ENCODE measurements around the gene GDAP1L1.

The GDAP1L1 gene

GRCh38 chr20:44241796-44242195 lies 5.3 kb upstream of the GDAP1L1 start:
- no peak for DNase-seq
- in situ Hi-C loops (cut with MboI; ENCODE audit: low pct_unique_long_range_greater_than_20kb, low sequenced_read_pairs) = no loop called here

GRCh38 chr20:44245977-44246376 lies 1.1 kb upstream of the GDAP1L1 start:
- in situ Hi-C loops (cut with MboI; ENCODE audit: low pct_unique_long_range_greater_than_20kb, low sequenced_read_pairs) = no loop called here
- no peak for DNase-seq

GRCh38 chr20:44247586-44248409 lies 690 bp downstream of the GDAP1L1 start:
- in situ Hi-C loops (cut with MboI; ENCODE audit: low pct_unique_long_range_greater_than_20kb, low sequenced_read_pairs) = no loop called here
- DNase-seq = peak; percentile 43

GRCh38 chr20:44248410-44248759 lies 1.3 kb downstream of the GDAP1L1 start:
- peak; percentile 3 for DNase-seq
- in situ Hi-C loops (cut with MboI; ENCODE audit: low pct_unique_long_range_greater_than_20kb, low sequenced_read_pairs) = no loop called here

- in situ Hi-C loops (cut with MboI; ENCODE audit: low pct_unique_long_range_greater_than_20kb, low sequenced_read_pairs) = no loop called here
- DNase-seq = no peak
Measured at GRCh38 chr20:44251284-44251683, 4.2 kb downstream of the GDAP1L1 start.

GRCh38 chr20:44253528-44253927 lies 6.4 kb downstream of the GDAP1L1 start:
- DNase-seq = no peak
- in situ Hi-C loops (cut with MboI; ENCODE audit: low pct_unique_long_range_greater_than_20kb, low sequenced_read_pairs) = no loop called here

GRCh38 chr20:44254073-44254472 lies 7.0 kb downstream of the GDAP1L1 start:
- no peak for DNase-seq
- in situ Hi-C loops (cut with MboI; ENCODE audit: low pct_unique_long_range_greater_than_20kb, low sequenced_read_pairs) = no loop called here

GRCh38 chr20:44255942-44256341 lies 8.8 kb downstream of the GDAP1L1 start:
- no peak for DNase-seq
- in situ Hi-C loops (cut with MboI; ENCODE audit: low pct_unique_long_range_greater_than_20kb, low sequenced_read_pairs) = no loop called here

GRCh38 chr20:44256961-44257360 lies 9.9 kb downstream of the GDAP1L1 start:
- in situ Hi-C loops (cut with MboI; ENCODE audit: low pct_unique_long_range_greater_than_20kb, low sequenced_read_pairs) = no loop called here
- no peak for DNase-seq

GRCh38 chr20:44258226-44258890 lies 11.2 kb downstream of the GDAP1L1 start:
- in situ Hi-C loops (cut with MboI; ENCODE audit: low pct_unique_long_range_greater_than_20kb, low sequenced_read_pairs) = no loop called here
- DNase-seq = no peak

- DNase-seq = peak; percentile 28
- in situ Hi-C loops (cut with MboI; ENCODE audit: low pct_unique_long_range_greater_than_20kb, low sequenced_read_pairs) = no loop called here
Measured at GRCh38 chr20:44264287-44264686, 17.2 kb downstream of the GDAP1L1 start.

- no peak for DNase-seq
- in situ Hi-C loops (cut with MboI; ENCODE audit: low pct_unique_long_range_greater_than_20kb, low sequenced_read_pairs) = no loop called here
Measured at GRCh38 chr20:44268802-44269201, 21.7 kb downstream of the GDAP1L1 start.

GRCh38 chr20:44271915-44272663 lies 25.0 kb downstream of the GDAP1L1 start:
- in situ Hi-C loops (cut with MboI; ENCODE audit: low pct_unique_long_range_greater_than_20kb, low sequenced_read_pairs) = no loop called here
- DNase-seq = peak; percentile 16

- DNase-seq = no peak
- in situ Hi-C loops (cut with MboI; ENCODE audit: low pct_unique_long_range_greater_than_20kb, low sequenced_read_pairs) = no loop called here
Measured at GRCh38 chr20:44273231-44274215, 26.4 kb downstream of the GDAP1L1 start.

GRCh38 chr20:44274303-44275017 lies 27.4 kb downstream of the GDAP1L1 start:
- in situ Hi-C loops (cut with MboI; ENCODE audit: low pct_unique_long_range_greater_than_20kb, low sequenced_read_pairs) = no loop called here

GRCh38 chr20:44279228-44279627 lies 32.1 kb downstream of the GDAP1L1 start:
- in situ Hi-C loops (cut with MboI; ENCODE audit: low pct_unique_long_range_greater_than_20kb, low sequenced_read_pairs) = no loop called here
- no peak for DNase-seq

More at GRCh38 chr20:44274303-44275017, 27.4 kb downstream of the GDAP1L1 start:
- DNase-seq = no peak

GRCh38 chr20:44280387-44280786 lies 33.3 kb downstream of the GDAP1L1 start:
- DNase-seq = no peak
- in situ Hi-C loops (cut with MboI; ENCODE audit: low pct_unique_long_range_greater_than_20kb, low sequenced_read_pairs) = no loop called here

- in situ Hi-C loops (cut with MboI; ENCODE audit: low pct_unique_long_range_greater_than_20kb, low sequenced_read_pairs) = no loop called here
- DNase-seq = no peak
Measured at GRCh38 chr20:44282192-44282591, 35.1 kb downstream of the GDAP1L1 start.
